GM21723 (cell line): Measurements from ENCODE around the gene GDF11.

Experiments
- ATAC-seq: cut with Tn5 transposase; IDR thresholded peaks from one replicate; pipeline ENCODE4 v1.9.1; 2021; ENCODE audit warnings: mild to moderate bottlenecking, moderate library complexity; ENCODE audit not compliant: unreplicated experiment

GDF11 gene

GRCh38 chr12:55742719-55743405 lies at the start of gene GDF11:
Gene GDF11 (plus strand): TSS chr12:55743122. CDS start chr12:55743317, 195 bp downstream.
- ATAC-seq, result peak; percentile 36

GRCh38 chr12:55693323-55694187 lies 49.4 kb upstream of the GDF11 start:
- no peak for ATAC-seq

GRCh38 chr12:55694188-55694515 lies 48.8 kb upstream of the GDF11 start:
- ATAC-seq, result no peak

- ATAC-seq, result no peak
Measured at GRCh38 chr12:55694651-55695050, 48.3 kb upstream of the GDF11 start.

- ATAC-seq, result no peak
Measured at GRCh38 chr12:55695349-55695748, 47.6 kb upstream of the GDF11 start.

- ATAC-seq, result no peak
Measured at GRCh38 chr12:55696141-55696540, 46.8 kb upstream of the GDF11 start.

- ATAC-seq, result no peak
Measured at GRCh38 chr12:55696796-55697462, 46.0 kb upstream of the GDF11 start.

GRCh38 chr12:55697686-55698085 lies 45.2 kb upstream of the GDF11 start:
- ATAC-seq, result no peak

GRCh38 chr12:55698241-55698955 lies 44.5 kb upstream of the GDF11 start:
- ATAC-seq, result no peak

- ATAC-seq, result no peak
Measured at GRCh38 chr12:55698965-55699364, 44.0 kb upstream of the GDF11 start.

- ATAC-seq, result no peak
Measured at GRCh38 chr12:55699471-55700055, 43.4 kb upstream of the GDF11 start.

GRCh38 chr12:55700255-55701018 lies 42.5 kb upstream of the GDF11 start:
- no peak for ATAC-seq

- no peak for ATAC-seq
Measured at GRCh38 chr12:55702861-55703260, 40.1 kb upstream of the GDF11 start.

- ATAC-seq, result no peak
Measured at GRCh38 chr12:55703288-55703687, 39.6 kb upstream of the GDF11 start.

GRCh38 chr12:55703901-55704761 lies 38.8 kb upstream of the GDF11 start:
- ATAC-seq, result no peak

- no peak for ATAC-seq
Measured at GRCh38 chr12:55704824-55705718, 37.9 kb upstream of the GDF11 start.

- no peak for ATAC-seq
Measured at GRCh38 chr12:55705782-55706402, 37.0 kb upstream of the GDF11 start.
